Endothelial cell of umbilical vein (primary cell): ENCODE results near the gene PDE4B. TPM values are rescaled to one million over a fixed set of nuclear protein-coding genes. Genes with fewer than 3 reads are reported as not detected.

Experiments
- BruUV-seq: library from RNA; stranded (reverse); fragments of 400-500 nt; replicated peaks from 2 replicates; lab custom pipeline; 2021; lab: Mats Ljungman, UMichigan
- CTCF ChIA-PET: fragments of 300-600, 350-600 bp; sonication (Branson Sonifier 250); formaldehyde crosslinking; loops from one replicate; lab custom pipeline; 2021; ENCODE audit warnings: antibody characterized with exemption, inconsistent platforms; lab: Charles Lee
- POLR2A ChIA-PET: fragments of 300-600, 350-600 bp; sonication (Branson Sonifier 250); formaldehyde crosslinking; loops from one replicate; lab custom pipeline; 2021; ENCODE audit warnings: antibody characterized with exemption, inconsistent platforms; lab: Charles Lee
- DNase-seq: peaks from one replicate; pipeline ENCODE4 v3.0.0-alpha.2; 2011; ENCODE audit warnings: low read depth, low spot score
- FAIRE-seq: peaks from 2 replicates; lab custom pipeline; 2011; peaks lifted over from hg19 to GRCh38; lab: Jason Lieb, UNC
- H2AFZ ChIP-seq: 2 replicates; pipeline ENCODE4 v1.6.0; 2012; ENCODE audit warnings: low read depth, low read length, control low read depth, inconsistent platforms
- H3K27ac ChIP-seq: 2 replicates; pipeline ENCODE4 v1.5.1; 2011; ENCODE audit warnings: low read depth, mild to moderate bottlenecking, control low read depth, low read length, moderate library complexity; ENCODE audit not compliant: insufficient read depth
- H3K27me3 ChIP-seq, 2 experiments: 2 replicates each; pipeline versions ENCODE4 v1.6.0 to v1.6.1; 2011; ENCODE audit warnings: low read length in 2 of 2, mixed read lengths in 1 of 2; ENCODE audit not compliant: control insufficient read depth in 2 of 2, insufficient read depth in 2 of 2
- H3K36me3 ChIP-seq, 2 experiments: 2 replicates in 1 of 2; 3 replicates in 1 of 2; pipeline ENCODE4 v1.5.1; 2011; ENCODE audit warnings: low read length in 2 of 2, mild to moderate bottlenecking in 1 of 2, moderate library complexity in 1 of 2; ENCODE audit not compliant: control insufficient read depth in 2 of 2, insufficient read depth in 2 of 2; ENCODE audit errors: extremely low read depth in 1 of 2
- H3K4me1 ChIP-seq: 3 replicates; pipeline ENCODE4 v1.5.1; 2011; ENCODE audit warnings: mild to moderate bottlenecking, low read length; ENCODE audit not compliant: control insufficient read depth, insufficient read depth; ENCODE audit errors: extremely low read depth
- H3K4me2 ChIP-seq: 2 replicates; pipeline ENCODE4 v1.6.1; 2011; ENCODE audit warnings: low read length, control low read depth, mixed read lengths; ENCODE audit not compliant: insufficient read depth
- H3K4me3 ChIP-seq, 3 experiments: fragments of 200-600 bp in 1 of 3; sonication (generic), shearing (Covaris generic) in 1 of 3; replicated peaks in 1 of 3; 2 replicates each; pipeline ENCODE4 v1.5.1; 2011 to 2016; ENCODE audit warnings: control low read depth in 3 of 3, low read length in 3 of 3, mild to moderate bottlenecking in 2 of 3, inconsistent platforms in 1 of 3, low read depth in 1 of 3, moderate library complexity in 1 of 3; ENCODE audit not compliant: insufficient read depth in 1 of 3
- H3K79me2 ChIP-seq: 2 replicates; pipeline ENCODE4 v1.6.0; 2012; ENCODE audit warnings: low read length, inconsistent platforms; ENCODE audit not compliant: control insufficient read depth, insufficient read depth
- H3K9ac ChIP-seq: replicated peaks from 2 replicates; pipeline ENCODE3; 2011; ENCODE audit warnings: low read length, control low read depth; ENCODE audit not compliant: insufficient read depth; ENCODE audit errors: extremely low read depth
- H3K9me1 ChIP-seq: replicated peaks from 3 replicates; pipeline ENCODE4 v1.6.0; 2011; ENCODE audit warnings: mild to moderate bottlenecking, low read length; ENCODE audit not compliant: control insufficient read depth, insufficient read depth; ENCODE audit errors: extremely low read depth
- H3K9me3 ChIP-seq: replicated peaks from 2 replicates; pipeline ENCODE4 v1.5.1; 2012; ENCODE audit warnings: low read length, inconsistent platforms; ENCODE audit not compliant: control insufficient read depth, insufficient read depth
- H4K20me1 ChIP-seq: replicated peaks from 2 replicates; pipeline ENCODE3; 2011; ENCODE audit warnings: mild to moderate bottlenecking, low read length; ENCODE audit not compliant: control insufficient read depth, insufficient read depth; ENCODE audit errors: extremely low read depth
- CTCF ChIP-seq, 2 donors: IDR thresholded peaks; 1 replicate in 1 of 2; 2 replicates in 1 of 2; pipeline ENCODE4 v1.5.1; 2011; ENCODE audit warnings: low read length in 2 of 2, mild to moderate bottlenecking in 2 of 2, moderate library complexity in 2 of 2, control low read depth in 1 of 2, inconsistent platforms in 1 of 2, low read depth in 1 of 2; ENCODE audit not compliant: insufficient read depth in 1 of 2; ENCODE audit errors: extremely low read depth in 1 of 2
- EZH2 ChIP-seq: IDR thresholded peaks from 2 replicates; pipeline ENCODE4 v1.6.1; 2012; ENCODE audit warnings: borderline replicate concordance, low read depth, mild to moderate bottlenecking, moderate library complexity, low read length, inconsistent platforms; ENCODE audit not compliant: severe bottlenecking
- FOS ChIP-seq: IDR thresholded peaks from 2 replicates; pipeline ENCODE4 v1.6.1; 2011; ENCODE audit warnings: mild to moderate bottlenecking, low read length, moderate library complexity, borderline replicate concordance; ENCODE audit not compliant: insufficient read depth
- GATA2 ChIP-seq: IDR thresholded peaks from 2 replicates; pipeline ENCODE4 v1.7.0; 2011; ENCODE audit warnings: low read depth, mild to moderate bottlenecking, moderate library complexity, mixed read lengths, low read length; ENCODE audit not compliant: insufficient read length, insufficient read depth
- JUN ChIP-seq: IDR thresholded peaks from 2 replicates; pipeline ENCODE4 v1.6.1; 2011; ENCODE audit warnings: borderline replicate concordance, low read depth; ENCODE audit not compliant: insufficient read length, insufficient read depth
- MYC ChIP-seq: IDR thresholded peaks from one replicate; pipeline ENCODE4 v1.6.1; 2011; ENCODE audit warnings: mild to moderate bottlenecking, low read depth, low read length
- POLR2A ChIP-seq: IDR thresholded peaks from 2 replicates; pipeline ENCODE4 v1.6.1; 2012; ENCODE audit warnings: low read depth, mild to moderate bottlenecking, control low read depth, low read length
- POLR2AphosphoS5 ChIP-seq: IDR thresholded peaks from 2 replicates; pipeline ENCODE4 v1.6.1; 2012; ENCODE audit warnings: low read depth, mild to moderate bottlenecking, control low read depth, low read length, moderate library complexity; ENCODE audit not compliant: insufficient read depth
- dilution Hi-C: fragments of 300-500 bp; cut with MboI; formaldehyde crosslinking; loops from one replicate; pipeline ENCODE4 v1.15.0; 2019; ENCODE audit warnings: low sequenced_read_pairs; ENCODE audit not compliant: extremely low pct_ligation_motif_present
- intact Hi-C: fragments of 100-400 bp; cut with micrococcal nuclease; formaldehyde crosslinking; loops from one replicate; pipeline ENCODE4 v1.10.0; 2022
- polyA plus RNA-seq, 4 experiments: library from polyadenylated mRNA; depleted of rRNA in 3 of 4; stranded (reverse) in 3 of 4; unstranded in 1 of 4; fragments of >200 nt; gene quantifications; 2 replicates each; pipeline versions ENCODE4 v1.2.1 to v1.2.3, GENCODE V29; 2011 to 2012; ENCODE audit warnings: missing spikeins in 1 of 4
- total RNA-seq: library from RNA; stranded (reverse); gene quantifications from 2 replicates; pipeline ENCODE4 v1.2.3, GENCODE V29; 2021
- TF ChIP-seq, protein P1 (sequence below): IDR thresholded peaks from 2 replicates; pipeline ENCODE4 v1.6.1; 2011; ENCODE audit not compliant: insufficient read depth, insufficient read length

The PDE4B gene
- total and polyA plus RNA-seq, 2 donors (not counting 3 experiments of a cell fraction or from before 2014, with no cell fraction given): 63.5 to 69.8 TPM

- H3K9me3 ChIP-seq: no peaks in the 10 kb centered on the region
- BruUV-seq: no TSS peak
- DNase-seq: no peak
- TF ChIP-seq, protein P1, sequence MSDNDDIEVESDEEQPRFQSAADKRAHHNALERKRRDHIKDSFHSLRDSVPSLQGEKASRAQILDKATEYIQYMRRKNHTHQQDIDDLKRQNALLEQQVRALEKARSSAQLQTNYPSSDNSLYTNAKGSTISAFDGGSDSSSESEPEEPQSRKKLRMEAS: no peak
- TF ChIP-seq FOS (no peak), JUN (no peak), EZH2 (no peak), GATA2 (peak; percentile 44), POLR2A (no peak), MYC (no peak), CTCF (IDR thresholded peaks at IDR 0.05; ENCODE audit: extremely low read depth in 1 of 2, insufficient read depth in 1 of 2, low read depth in 1 of 2, low read length in 2 of 2) (no peak), POLR2AphosphoS5 (no peak)
- H4K20me1 ChIP-seq: no peaks in the 10 kb centered on the region
- H3K4me1 ChIP-seq: peaks cover 16% of the 10 kb centered on the region
- CTCF ChIA-PET: interaction anchor here (1.2 to 1.4 kb wide), 2 partner anchors 21 to 79 kb away, joined by 3 read pairs; no protein-coding TSS in a partner anchor
- FAIRE-seq: no peak
- intact Hi-C loops: no loop called here
- H3K27ac ChIP-seq: no peak overlapping the region
- POLR2A ChIA-PET: interaction anchor here (0.6 kb wide), 1 partner anchor 400 kb away, joined by 5 read pairs; no protein-coding TSS in a partner anchor
- H3K4me3 ChIP-seq: no peak overlapping the region
- no peak overlapping the region for H3K9ac ChIP-seq
- no peaks in the 10 kb centered on the region for H3K9me1 ChIP-seq
- H3K27me3 ChIP-seq: no peaks in the 10 kb centered on the region
- peaks cover 48 to 74% of the 10 kb centered on the region in 2 experiments for H3K36me3 ChIP-seq
- H2AFZ ChIP-seq: no peak overlapping the region
- H3K79me2 ChIP-seq: peaks cover 30% of the 10 kb centered on the region
- no peak overlapping the region for H3K4me2 ChIP-seq
- dilution Hi-C loops: no loop called here
Observed at GRCh38 chr1:66365635-66366034, 572.9 kb downstream of the PDE4B start.
